Activated CD8-positive, alpha-beta T cell treated with anti-CD3 and anti-CD28 coated beads, Interleukin-2, amount 10 ng/mL, durations not matched to agents 7 days and 5 days (primary cell): ENCODE measurements around the gene BAK1. TPM values are rescaled to one million over a fixed set of nuclear protein-coding genes. Genes with fewer than 3 reads are reported as not detected.

ENCODE experiments used
- ATAC-seq: fragments of 150-1000 bp; cut with Tn5 transposase; one replicate; pipeline ENCODE4 v1.10.0; 2021; ENCODE audit warnings: moderate library complexity
- CTCF ChIA-PET: fragments of 350-600 bp; sonication (Branson Sonifier 250); formaldehyde crosslinking; loops from one replicate; lab custom pipeline; 2021; ENCODE audit warnings: antibody characterized with exemption; lab: Charles Lee
- POLR2A ChIA-PET: fragments of 350-600 bp; sonication (Branson Sonifier 250); formaldehyde crosslinking; loops from one replicate; lab custom pipeline; 2021; ENCODE audit warnings: antibody characterized with exemption; lab: Charles Lee
- DNase-seq: peaks from one replicate; pipeline ENCODE4 v3.0.0-alpha.2; 2020
- H3K27ac Mint-ChIP-seq: one replicate; pipeline ENCODE4 v1.8.0; 2021; ENCODE audit warnings: mild to moderate bottlenecking, mixed read lengths
- H3K27me3 Mint-ChIP-seq: one replicate; pipeline ENCODE4 v1.8.0; 2021; ENCODE audit warnings: low read depth, mixed read lengths
- H3K36me3 Mint-ChIP-seq: one replicate; pipeline ENCODE4 v1.8.0; 2021; ENCODE audit warnings: low read depth, mixed read lengths
- H3K4me1 Mint-ChIP-seq: one replicate; pipeline ENCODE4 v1.8.0; 2021; ENCODE audit warnings: low read depth, mixed read lengths
- H3K4me3 Mint-ChIP-seq: one replicate; pipeline ENCODE4 v1.8.0; 2021; ENCODE audit warnings: mild to moderate bottlenecking, mixed read lengths
- H3K9me3 Mint-ChIP-seq: one replicate; pipeline ENCODE4 v1.8.0; 2022; ENCODE audit warnings: mixed read lengths; ENCODE audit not compliant: insufficient read depth
- total RNA-seq, 2 experiments: library from RNA; stranded (reverse); gene quantifications; one replicate each; pipeline ENCODE4 v1.2.3, GENCODE V29; 2021

The BAK1 gene
- total RNA-seq, 2 experiments from 2014 or later: 76.0 to 76.2 TPM

DNA sequence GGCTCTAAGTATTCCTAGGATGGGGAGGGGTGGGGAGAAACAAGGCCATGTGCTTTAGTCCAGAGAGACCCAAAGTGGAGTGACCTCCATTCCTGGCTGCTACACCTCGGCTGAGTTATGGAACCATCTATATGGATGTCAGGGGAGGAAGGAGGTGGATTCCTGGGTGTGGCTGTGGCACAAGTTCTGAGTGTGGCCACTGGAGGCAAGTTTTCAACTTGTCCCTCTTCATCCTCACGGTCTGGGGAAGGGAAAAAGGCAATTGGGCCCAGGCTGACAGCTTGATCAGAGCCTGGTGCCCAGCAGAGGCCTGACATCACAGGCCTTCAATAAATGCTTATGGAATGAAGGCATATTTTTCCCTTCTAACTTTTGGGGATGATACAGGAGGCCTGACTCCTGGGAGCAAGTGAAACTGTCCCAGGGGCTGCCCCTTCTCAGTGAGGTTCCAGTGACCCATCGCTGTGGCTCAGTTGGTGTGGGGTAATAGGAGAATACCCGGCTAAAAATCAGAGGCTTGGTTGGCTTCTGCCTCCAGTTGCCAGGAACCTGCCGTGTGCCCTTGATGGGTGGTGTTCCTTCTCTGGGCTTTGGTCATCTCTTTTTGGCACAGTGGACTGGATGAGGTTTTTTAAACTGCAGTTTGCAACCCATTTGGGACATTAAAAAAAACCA, 39.2 kb upstream of the BAK1 start:
- Mint-ChIP-seq H3K4me3 (peak overlapping the region; percentile 96), H3K4me1 (peaks cover 52% of the 10 kb centered on the region), H3K9me3 (no peaks in the 10 kb centered on the region), H3K36me3 (peaks cover 11% of the 10 kb centered on the region), H3K27ac (peak overlapping the region; percentile 95), H3K27me3 (no peaks in the 10 kb centered on the region)
- CTCF ChIA-PET: interaction anchor here (1.2 to 4.1 kb wide), 3 partner anchors 12 to 82 kb away, joined by 9 to 22 read pairs (median 9); no protein-coding TSS in a partner anchor
- no peak for ATAC-seq
- POLR2A ChIA-PET: interaction anchor here (0.6 to 2.1 kb wide), 2 partner anchors 13 to 18 kb away, joined by 3 to 5 read pairs; no protein-coding TSS in a partner anchor
- DNase-seq: no peak

DNA sequence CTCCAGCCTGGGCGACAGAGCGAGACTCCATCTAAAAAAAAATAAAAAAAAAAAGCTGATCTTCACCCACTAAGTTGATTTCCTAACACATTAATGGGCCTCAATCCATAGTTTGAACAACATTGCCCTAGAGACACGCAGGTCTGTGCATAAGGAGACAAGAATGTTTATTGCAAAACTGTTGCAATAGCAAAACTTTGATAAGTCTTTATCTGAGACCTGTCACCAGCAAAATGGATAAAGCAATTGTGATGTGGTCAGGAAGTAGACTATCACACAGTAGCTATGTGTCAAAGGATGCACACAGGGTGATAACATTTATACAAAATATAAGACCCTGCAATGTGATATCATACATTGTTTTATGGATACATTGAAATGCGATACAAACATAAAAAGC, 36.8 kb upstream of the BAK1 start:
- Mint-ChIP-seq H3K27ac (no peak overlapping the region), H3K36me3 (no peaks in the 10 kb centered on the region), H3K27me3 (no peaks in the 10 kb centered on the region), H3K4me1 (peaks cover 30% of the 10 kb centered on the region), H3K4me3 (no peak overlapping the region), H3K9me3 (no peaks in the 10 kb centered on the region)
- ATAC-seq: no peak
- ChIA-PET CTCF (interaction anchor here (0.6 to 1.8 kb wide), 4 partner anchors 10 to 84 kb away, joined by 3 to 7 read pairs (median 5); no protein-coding TSS in a partner anchor), POLR2A (interaction anchor here (0.6 kb wide), 1 partner anchor 78 kb away, joined by 3 read pairs; no protein-coding TSS in a partner anchor)
- no peak for DNase-seq

DNA sequence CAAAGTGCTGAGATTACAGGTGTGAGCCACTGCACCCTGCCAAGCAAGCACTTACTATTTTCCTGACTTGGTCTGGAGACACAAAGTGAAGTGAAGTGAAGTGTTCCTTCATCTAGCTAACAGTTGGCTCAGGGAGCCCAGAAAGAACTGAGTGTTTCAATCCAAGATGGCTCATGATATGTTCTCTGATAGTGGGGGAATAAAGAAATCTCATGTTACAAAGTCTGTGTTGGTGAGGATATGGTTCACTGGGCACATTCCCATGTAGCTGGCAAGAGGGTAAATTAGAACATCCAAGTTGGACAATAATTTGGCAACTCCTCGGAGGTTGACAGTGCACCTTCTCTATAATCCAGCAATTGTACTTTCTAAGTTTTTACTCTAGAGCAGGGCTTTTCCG, 36.0 kb upstream of the BAK1 start:
- Mint-ChIP-seq H3K9me3 (no peaks in the 10 kb centered on the region), H3K27ac (no peak overlapping the region), H3K36me3 (no peaks in the 10 kb centered on the region), H3K4me3 (no peak overlapping the region), H3K27me3 (no peaks in the 10 kb centered on the region), H3K4me1 (peaks cover 30% of the 10 kb centered on the region)
- no peak for ATAC-seq
- ChIA-PET POLR2A (no interaction called here), CTCF (interaction anchor here (0.9 to 1.0 kb wide), 2 partner anchors 9 to 31 kb away, joined by 3 to 4 read pairs; no protein-coding TSS in a partner anchor)
- DNase-seq: no peak

DNA sequence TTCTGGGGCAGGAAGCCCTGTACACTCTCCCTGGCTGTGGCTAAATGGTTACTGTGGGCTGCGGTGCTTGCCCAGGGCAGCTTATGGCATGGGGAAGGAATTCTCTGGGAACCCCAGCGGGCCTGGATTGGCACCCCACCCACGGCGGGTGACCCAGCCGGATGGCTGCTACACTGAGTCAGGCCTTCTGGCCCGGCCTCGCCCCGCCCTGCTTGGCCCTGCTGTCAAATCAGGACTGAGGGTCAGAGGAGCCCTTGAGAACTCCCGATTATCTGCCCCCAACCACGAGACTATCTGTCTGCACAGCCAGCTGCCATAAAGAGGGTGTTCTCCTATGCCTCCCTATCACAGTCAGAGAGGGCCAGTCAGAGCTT, 33.7 kb upstream of the BAK1 start:
- no peak for DNase-seq
- no peak overlapping the region for H3K4me3 Mint-ChIP-seq
- CTCF ChIA-PET: no interaction called here
- H3K27ac Mint-ChIP-seq: no peak overlapping the region
- no peak for ATAC-seq
- H3K4me1 Mint-ChIP-seq: peaks cover 14% of the 10 kb centered on the region
- POLR2A ChIA-PET: no interaction called here
- H3K36me3 Mint-ChIP-seq: no peaks in the 10 kb centered on the region
- H3K27me3 Mint-ChIP-seq: peaks cover 3% of the 10 kb centered on the region
- H3K9me3 Mint-ChIP-seq: no peaks in the 10 kb centered on the region

DNA sequence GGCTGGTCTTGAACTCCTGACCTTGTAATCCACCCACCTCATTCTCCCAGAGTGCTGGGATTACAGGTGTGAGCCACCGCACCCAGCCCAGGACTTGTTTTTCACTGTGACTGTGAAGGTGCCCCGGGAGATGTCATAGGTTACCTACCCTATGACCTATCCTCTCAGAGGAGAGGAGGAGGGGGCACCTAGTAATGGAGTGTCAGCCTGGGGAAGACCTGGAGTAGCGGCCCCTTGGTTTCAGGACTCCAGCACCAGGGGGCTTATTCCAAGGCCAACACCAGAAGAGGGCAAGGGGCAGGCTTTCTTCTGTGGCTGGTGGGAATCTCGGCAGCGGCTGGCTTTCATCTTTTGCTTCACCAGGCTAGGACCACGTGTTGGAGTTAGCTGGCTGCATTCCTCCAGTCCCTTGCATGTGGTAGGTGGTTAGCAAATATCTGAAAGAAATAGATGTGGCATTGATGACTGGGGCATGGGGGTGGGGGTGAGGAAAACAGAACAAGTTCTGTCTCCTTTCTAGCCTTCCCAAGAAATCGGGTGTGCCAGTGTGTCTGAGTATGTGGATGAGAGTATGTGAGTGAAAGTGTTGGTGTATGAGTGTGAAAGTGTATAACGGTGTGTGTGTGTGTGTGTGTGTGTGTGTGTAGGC, 33.2 kb upstream of the BAK1 start:
- H3K36me3 Mint-ChIP-seq: no peaks in the 10 kb centered on the region
- H3K4me3 Mint-ChIP-seq: no peak overlapping the region
- ChIA-PET CTCF (interaction anchor here (1.9 kb wide), 1 partner anchor 27 kb away, joined by 5 read pairs; no protein-coding TSS in a partner anchor), POLR2A (interaction anchor here (1.8 kb wide), 1 partner anchor 7 kb away, joined by 5 read pairs; the partner anchor contains the start of gene ITPR3)
- DNase-seq (no peak), ATAC-seq (no peak)
- H3K4me1 Mint-ChIP-seq: peaks cover 12% of the 10 kb centered on the region
- no peak overlapping the region for H3K27ac Mint-ChIP-seq
- no peaks in the 10 kb centered on the region for H3K9me3 Mint-ChIP-seq
- peaks cover 3% of the 10 kb centered on the region for H3K27me3 Mint-ChIP-seq

DNA sequence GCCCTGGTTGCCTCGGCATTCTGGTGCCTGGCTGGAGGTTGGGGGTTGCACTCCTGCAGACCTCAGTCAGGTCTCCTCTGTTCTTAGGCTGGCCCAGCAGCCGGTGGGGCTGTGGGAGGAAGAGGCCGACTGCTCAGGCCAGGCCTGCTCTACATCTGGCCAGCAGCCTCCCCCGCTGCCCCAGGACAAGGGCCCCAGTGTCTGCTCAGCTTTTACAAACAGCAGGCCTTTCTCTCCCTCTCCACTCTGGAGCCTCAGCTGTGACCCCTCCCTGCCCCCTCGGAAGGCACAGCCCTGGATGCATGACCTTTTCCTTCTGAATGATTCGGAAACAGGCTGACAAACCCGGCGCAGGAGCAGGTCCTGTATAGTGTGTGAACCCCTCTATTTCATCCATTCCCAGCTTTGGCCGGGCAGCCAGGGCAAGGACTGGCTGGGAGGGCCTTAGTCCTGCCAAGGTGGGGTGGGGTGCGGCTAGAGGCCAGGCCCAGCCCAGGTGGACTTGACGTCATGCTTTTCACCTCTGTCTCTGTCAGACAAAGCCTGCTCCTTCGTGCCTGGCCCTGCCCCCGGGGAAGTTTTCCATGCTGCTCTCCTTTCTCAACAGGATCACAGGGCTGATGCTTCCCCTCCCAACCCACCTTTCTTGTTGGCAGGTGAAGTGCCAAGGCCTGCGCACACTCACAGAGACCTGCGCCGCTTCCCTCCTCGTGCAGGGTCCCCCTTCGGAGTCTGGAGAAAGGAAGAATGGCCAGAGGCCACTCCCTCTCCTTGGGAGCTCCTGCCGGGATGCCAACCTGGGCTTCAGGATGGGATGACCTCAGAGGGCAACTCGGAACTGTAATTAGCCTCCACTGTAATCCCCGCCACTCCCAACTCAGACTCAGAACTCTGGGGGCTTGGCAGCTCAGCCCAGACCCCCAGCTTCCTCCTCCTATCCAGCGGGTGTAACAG, 31.0 kb upstream of the BAK1 start:
- peaks cover 2% of the 10 kb centered on the region for H3K4me1 Mint-ChIP-seq
- H3K27me3 Mint-ChIP-seq: peaks cover 3% of the 10 kb centered on the region
- no peak overlapping the region for H3K4me3 Mint-ChIP-seq
- CTCF ChIA-PET: interaction anchor here (0.8 to 1.9 kb wide), 4 partner anchors 11 to 100 kb away, joined by 3 to 5 read pairs (median 3); no protein-coding TSS in a partner anchor
- POLR2A ChIA-PET: interaction anchor here (0.7 to 1.8 kb wide), 2 partner anchors 10 kb away, joined by 3 to 5 read pairs; partner anchors contain the start of gene ITPR3
- H3K27ac Mint-ChIP-seq: no peak overlapping the region
- DNase-seq (no peak), ATAC-seq (no peak)
- no peaks in the 10 kb centered on the region for H3K36me3 Mint-ChIP-seq
- H3K9me3 Mint-ChIP-seq: no peaks in the 10 kb centered on the region

DNA sequence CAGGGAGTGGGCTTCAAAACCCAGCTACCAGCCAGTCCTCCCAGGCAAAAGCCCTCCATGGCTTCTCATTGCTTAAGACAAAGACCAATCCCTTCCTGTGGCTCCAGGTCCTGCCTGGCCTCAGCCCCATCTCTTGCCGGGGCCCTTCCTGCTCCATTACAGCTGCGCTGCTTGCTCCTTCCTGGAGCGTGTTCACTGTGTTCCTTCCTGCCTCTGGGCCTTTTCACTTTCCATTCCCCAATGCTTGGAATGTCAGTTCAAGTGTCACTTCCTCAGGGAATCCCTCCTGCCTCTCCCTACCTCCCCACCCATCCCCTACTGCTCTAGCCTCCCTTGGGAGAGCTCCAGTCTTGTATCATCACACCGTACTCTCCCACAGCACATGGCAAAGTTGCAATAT, 30.0 kb upstream of the BAK1 start:
- no peak for DNase-seq
- no peak for ATAC-seq

DNA sequence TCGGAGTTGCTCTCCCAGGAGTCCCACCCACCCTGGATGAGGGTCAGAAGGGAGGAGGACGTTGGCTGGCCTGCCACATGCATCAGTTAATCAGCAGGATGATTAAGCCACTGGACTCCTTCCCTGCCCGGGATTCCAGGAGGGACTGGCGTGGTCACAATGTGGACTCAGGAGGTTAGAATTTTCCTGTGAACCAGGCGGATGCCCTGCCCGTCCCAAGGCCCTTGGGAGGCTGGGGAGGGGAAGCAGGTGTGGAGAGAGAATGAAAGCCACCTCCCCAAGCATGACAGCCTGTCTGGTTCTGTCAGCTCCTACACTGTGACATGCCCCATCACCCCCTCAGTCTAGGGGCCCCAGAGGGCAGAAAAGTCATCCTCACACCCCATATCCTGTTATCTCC, 29.5 kb upstream of the BAK1 start:
- ATAC-seq (no peak), DNase-seq (no peak)
- Mint-ChIP-seq H3K9me3 (no peaks in the 10 kb centered on the region), H3K4me1 (peaks cover 2% of the 10 kb centered on the region), H3K4me3 (no peak overlapping the region), H3K36me3 (no peaks in the 10 kb centered on the region), H3K27me3 (peaks cover 8% of the 10 kb centered on the region), H3K27ac (no peak overlapping the region)
- CTCF ChIA-PET: interaction anchor here (2.5 to 3.1 kb wide), 2 partner anchors 20 to 23 kb away, joined by 25 to 27 read pairs; no protein-coding TSS in a partner anchor
- POLR2A ChIA-PET: no interaction called here

More for the DNA sequence above, 30.0 kb upstream of the BAK1 start:
- H3K4me3 Mint-ChIP-seq: no peak overlapping the region
- peaks cover 5% of the 10 kb centered on the region for H3K27me3 Mint-ChIP-seq
- no peaks in the 10 kb centered on the region for H3K9me3 Mint-ChIP-seq
- H3K4me1 Mint-ChIP-seq: peaks cover 2% of the 10 kb centered on the region
- POLR2A ChIA-PET: no interaction called here
- peak overlapping the region; percentile 25 for H3K27ac Mint-ChIP-seq
- no peaks in the 10 kb centered on the region for H3K36me3 Mint-ChIP-seq
- CTCF ChIA-PET: no interaction called here

DNA sequence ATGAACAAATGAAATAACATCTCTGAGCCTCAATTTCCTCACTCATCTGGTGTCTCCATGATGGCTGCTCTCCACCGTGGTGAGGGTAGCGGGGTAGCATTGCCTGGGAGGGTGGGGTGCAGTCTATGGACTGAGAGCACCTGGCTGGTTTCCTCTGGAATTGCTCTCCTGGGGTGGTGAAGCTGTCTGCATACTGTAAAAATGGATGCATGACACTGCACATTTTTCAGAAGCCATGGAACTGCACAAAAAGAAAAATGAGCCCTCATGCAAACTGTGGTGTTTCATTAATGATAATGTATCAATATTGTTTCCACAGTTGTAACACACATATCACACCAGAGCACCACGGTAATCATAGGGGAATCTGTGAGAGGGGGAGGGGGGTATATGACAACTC, 28.9 kb upstream of the BAK1 start:
- no peak overlapping the region for H3K27ac Mint-ChIP-seq
- ChIA-PET POLR2A (no interaction called here), CTCF (interaction anchor here (1.0 to 3.1 kb wide), 3 partner anchors 19 to 91 kb away, joined by 3 to 27 read pairs (median 25); no protein-coding TSS in a partner anchor)
- ATAC-seq: no peak
- no peaks in the 10 kb centered on the region for H3K9me3 Mint-ChIP-seq
- H3K27me3 Mint-ChIP-seq: peaks cover 9% of the 10 kb centered on the region
- no peak overlapping the region for H3K4me3 Mint-ChIP-seq
- DNase-seq: no peak
- no peaks in the 10 kb centered on the region for H3K36me3 Mint-ChIP-seq
- H3K4me1 Mint-ChIP-seq: peaks cover 2% of the 10 kb centered on the region

DNA sequence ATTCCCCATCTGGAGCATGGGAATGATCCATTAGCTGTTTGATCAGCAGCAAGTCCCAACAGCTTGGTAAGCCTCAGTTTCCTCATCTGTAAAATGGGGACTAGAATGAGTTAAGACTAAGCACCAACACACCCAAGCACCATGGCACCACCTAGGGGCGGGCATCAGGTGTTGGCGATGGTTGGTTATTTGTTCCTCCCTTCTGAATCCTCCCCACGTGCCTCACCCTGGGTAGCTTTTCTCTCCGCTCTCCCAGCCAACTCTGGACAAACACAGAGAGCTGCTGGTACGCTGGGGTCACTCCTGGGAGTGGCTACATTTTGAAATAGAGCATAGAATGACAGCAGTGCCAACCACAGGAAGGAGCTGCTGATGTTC, 27.7 kb upstream of the BAK1 start:
- no peaks in the 10 kb centered on the region for H3K9me3 Mint-ChIP-seq
- DNase-seq (peak; percentile 63), ATAC-seq (peak; percentile 77)
- no peaks in the 10 kb centered on the region for H3K36me3 Mint-ChIP-seq
- peaks cover 2% of the 10 kb centered on the region for H3K4me1 Mint-ChIP-seq
- peaks cover 17% of the 10 kb centered on the region for H3K27me3 Mint-ChIP-seq
- CTCF ChIA-PET: interaction anchor here (0.7 to 3.1 kb wide), 23 partner anchors 8 to 182 kb away, joined by 3 to 27 read pairs (median 4); partner anchors contain the start of genes BAK1, ITPR3, UQCC2 and ZBTB9
- no peak overlapping the region for H3K4me3 Mint-ChIP-seq
- POLR2A ChIA-PET: interaction anchor here (1.0 to 1.3 kb wide), 2 partner anchors 56 to 74 kb away, joined by 3 read pairs; no protein-coding TSS in a partner anchor
- H3K27ac Mint-ChIP-seq: no peak overlapping the region
